ENCODE data around the gene CLPTM1L.

GRCh38 chr5:1330847-1331831 is 13.8 kb downstream of the CLPTM1L start:
- TF ChIP-seq, protein P1, sequence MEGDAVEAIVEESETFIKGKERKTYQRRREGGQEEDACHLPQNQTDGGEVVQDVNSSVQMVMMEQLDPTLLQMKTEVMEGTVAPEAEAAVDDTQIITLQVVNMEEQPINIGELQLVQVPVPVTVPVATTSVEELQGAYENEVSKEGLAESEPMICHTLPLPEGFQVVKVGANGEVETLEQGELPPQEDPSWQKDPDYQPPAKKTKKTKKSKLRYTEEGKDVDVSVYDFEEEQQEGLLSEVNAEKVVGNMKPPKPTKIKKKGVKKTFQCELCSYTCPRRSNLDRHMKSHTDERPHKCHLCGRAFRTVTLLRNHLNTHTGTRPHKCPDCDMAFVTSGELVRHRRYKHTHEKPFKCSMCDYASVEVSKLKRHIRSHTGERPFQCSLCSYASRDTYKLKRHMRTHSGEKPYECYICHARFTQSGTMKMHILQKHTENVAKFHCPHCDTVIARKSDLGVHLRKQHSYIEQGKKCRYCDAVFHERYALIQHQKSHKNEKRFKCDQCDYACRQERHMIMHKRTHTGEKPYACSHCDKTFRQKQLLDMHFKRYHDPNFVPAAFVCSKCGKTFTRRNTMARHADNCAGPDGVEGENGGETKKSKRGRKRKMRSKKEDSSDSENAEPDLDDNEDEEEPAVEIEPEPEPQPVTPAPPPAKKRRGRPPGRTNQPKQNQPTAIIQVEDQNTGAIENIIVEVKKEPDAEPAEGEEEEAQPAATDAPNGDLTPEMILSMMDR (IDR thresholded peaks at IDR 0.05) = no peak
- TF ChIP-seq POLR2A (IDR thresholded peaks at IDR 0.05) = no peak

All from sigmoid colon (tissue), 3 donors.